ENCODE data around the gene WHRN. TPM values are rescaled to one million over a fixed set of nuclear protein-coding genes. Genes with fewer than 3 reads are reported as not detected.

The WHRN gene
- total and polyA plus RNA-seq, 2 of the 8 experiments (the other 6 are each of a cell fraction or from before 2014, with no cell fraction given): 4.4 to 7.7 TPM

- no peak for TF ChIP-seq CTCF (IDR thresholded peaks at IDR 0.05; ENCODE audit: control extremely low read depth in 1 of 3, insufficient read depth in 1 of 3, low read depth in 1 of 3, low read length in 3 of 3)
- TF ChIP-seq CHD1 (IDR thresholded peaks at IDR 0.05; ENCODE audit: low read depth, low read length): no peak
- TF ChIP-seq EZH2 (IDR thresholded peaks at IDR 0.05; ENCODE audit: low read depth, low read length, severe bottlenecking): no peak
- TF ChIP-seq TAF7 (optimal IDR thresholded peaks at IDR 0.05; ENCODE audit: borderline replicate concordance, low read depth, low read length): no peak
- no peak for TF ChIP-seq MAX (IDR thresholded peaks at IDR 0.05)
- no peak for TF ChIP-seq HDAC6 (IDR thresholded peaks at IDR 0.05; ENCODE audit: low read depth, low read length)
Observed at GRCh38 chr9:114459464-114459863, 45.8 kb downstream of the WHRN start (continued).

Data from H1 (cell line).